Measurements from ENCODE around the gene PLPPR5.

Gene PLPPR5

GRCh38 chr1:98981917-98982513 is 22.6 kb downstream of the PLPPR5 start:
- DNase-seq = no peak
- no peaks in the 10 kb centered on the region for H3K36me3 ChIP-seq (replicated peaks)
- H3K4me3 ChIP-seq (ENCODE audit: low read depth, low read length) = no peak overlapping the region
- no peak overlapping the region for H3K27ac ChIP-seq
- no peak for TF ChIP-seq CTCF (IDR thresholded peaks at IDR 0.05; ENCODE audit: low read depth, low read length, missing control alignments)
- in situ Hi-C loops (cut with HindIII; ENCODE audit: low pct_ligation_motif_present, low sequenced_read_pairs) = no loop called here
- no peaks in the 10 kb centered on the region for H3K27me3 ChIP-seq (replicated peaks)

- Histone ChIP-seq H3K36me3 (replicated peaks) (no peaks in the 10 kb centered on the region), H3K4me3 (ENCODE audit: low read depth, low read length) (no peak overlapping the region), H3K27ac (no peak overlapping the region), H3K27me3 (replicated peaks) (no peaks in the 10 kb centered on the region)
- DNase-seq = no peak
- TF ChIP-seq CTCF (IDR thresholded peaks at IDR 0.05; ENCODE audit: low read depth, low read length, missing control alignments) = no peak
- in situ Hi-C loops (cut with HindIII; ENCODE audit: low pct_ligation_motif_present, low sequenced_read_pairs) = no loop called here
Measured at GRCh38 chr1:98979463-98979862, 25.2 kb downstream of the PLPPR5 start.

- in situ Hi-C loops (cut with HindIII; ENCODE audit: low pct_ligation_motif_present, low sequenced_read_pairs) = no loop called here
- no peak for TF ChIP-seq CTCF (IDR thresholded peaks at IDR 0.05; ENCODE audit: low read depth, low read length, missing control alignments)
- Histone ChIP-seq H3K27ac (no peak overlapping the region), H3K27me3 (replicated peaks) (no peaks in the 10 kb centered on the region), H3K36me3 (replicated peaks) (no peaks in the 10 kb centered on the region), H3K4me3 (ENCODE audit: low read depth, low read length) (no peak overlapping the region)
- DNase-seq = no peak
Measured at GRCh38 chr1:98975810-98976209, 28.9 kb downstream of the PLPPR5 start.

- H3K4me3 ChIP-seq (ENCODE audit: low read depth, low read length) = no peak overlapping the region
- no peaks in the 10 kb centered on the region for H3K36me3 ChIP-seq (replicated peaks)
- H3K27ac ChIP-seq = no peak overlapping the region
- no peak for DNase-seq
- in situ Hi-C loops (cut with HindIII; ENCODE audit: low pct_ligation_motif_present, low sequenced_read_pairs) = no loop called here
- H3K27me3 ChIP-seq (replicated peaks) = no peaks in the 10 kb centered on the region
- no peak for TF ChIP-seq CTCF (IDR thresholded peaks at IDR 0.05; ENCODE audit: low read depth, low read length, missing control alignments)
Measured at GRCh38 chr1:98975113-98975512, 29.5 kb downstream of the PLPPR5 start.

GRCh38 chr1:98969798-98970490 is 34.7 kb downstream of the PLPPR5 start:
- H3K36me3 ChIP-seq (replicated peaks) = no peaks in the 10 kb centered on the region
- H3K27me3 ChIP-seq (replicated peaks) = no peaks in the 10 kb centered on the region
- H3K27ac ChIP-seq = no peak overlapping the region
- no peak overlapping the region for H3K4me3 ChIP-seq (ENCODE audit: low read depth, low read length)
- TF ChIP-seq CTCF (IDR thresholded peaks at IDR 0.05; ENCODE audit: low read depth, low read length, missing control alignments) = no peak
- no peak for DNase-seq
- in situ Hi-C loops (cut with HindIII; ENCODE audit: low pct_ligation_motif_present, low sequenced_read_pairs) = no loop called here

- in situ Hi-C loops (cut with HindIII; ENCODE audit: low pct_ligation_motif_present, low sequenced_read_pairs) = no loop called here
- H3K36me3 ChIP-seq (replicated peaks) = no peaks in the 10 kb centered on the region
Measured at GRCh38 chr1:98967122-98967521, 37.5 kb downstream of the PLPPR5 start.

More at GRCh38 chr1:98967122-98967521, 37.5 kb downstream of the PLPPR5 start:
- no peak overlapping the region for H3K27ac ChIP-seq
- DNase-seq = no peak
- TF ChIP-seq CTCF (IDR thresholded peaks at IDR 0.05; ENCODE audit: low read depth, low read length, missing control alignments) = no peak
- H3K4me3 ChIP-seq (ENCODE audit: low read depth, low read length) = no peak overlapping the region
- no peaks in the 10 kb centered on the region for H3K27me3 ChIP-seq (replicated peaks)
